A673 (cell line): ENCODE data around the gene CCR6.

ENCODE experiments used
- CTCF ChIP-seq: fragments of 300-800, 200-600 bp; sonication (generic); conservative IDR thresholded peaks from 2 replicates; pipeline ENCODE4 v1.5.1; 2017; ENCODE audit warnings: low read depth, mild to moderate bottlenecking, antibody characterized with exemption, low read length, moderate library complexity, mixed read lengths
- EZH2 ChIP-seq: fragments of 200-600 bp; sonication (generic); IDR thresholded peaks from 2 replicates; pipeline ENCODE4 v1.6.1; 2017; ENCODE audit warnings: borderline replicate concordance, low read depth, mild to moderate bottlenecking, mixed read lengths, antibody characterized with exemption, low read length; ENCODE audit not compliant: poor library complexity, severe bottlenecking

- TF ChIP-seq CTCF (no peak), EZH2 (no peak)
Measured at GRCh38 chr6:167157414-167157813, 34.5 kb downstream of the CCR6 start.
